ENCODE data around the gene NEK4. TPM values are rescaled to one million over a fixed set of nuclear protein-coding genes. Genes with fewer than 3 reads are reported as not detected.

The NEK4 gene
- total and polyA plus RNA-seq, 4 donors: 5.8 to 39.9 (median 19.1) TPM

GRCh38 chr3:52693071-52693470 is 77.7 kb downstream of the NEK4 start:
- H3K4me3 ChIP-seq: no peak overlapping the region
- no peaks in the 10 kb centered on the region for H3K4me1 ChIP-seq (ENCODE audit: control insufficient read depth in 5 of 5, insufficient read depth in 5 of 5, low read length in 5 of 5)
- H3K27me3 ChIP-seq (ENCODE audit: control insufficient read depth in 3 of 3, insufficient read depth in 3 of 3, low read length in 2 of 3): no peaks in the 10 kb centered on the region
- ATAC-seq (ENCODE audit: insufficient read depth, low FRiP score) (no peak), DNase-seq (no peak)
- H3K27ac ChIP-seq (ENCODE audit: low read depth in 1 of 2, low read length in 1 of 2): no peak overlapping the region
- no peak overlapping the region for H3K9ac ChIP-seq (ENCODE audit: insufficient read depth in 1 of 2, low read length in 2 of 2)
- peaks cover 38 to 84% (median 73%) of the 10 kb centered on the region in 4 donors for H3K36me3 ChIP-seq (ENCODE audit: control insufficient read depth in 4 of 4, insufficient read depth in 4 of 4, low read length in 4 of 4)
- no peak for TF ChIP-seq CTCF (IDR thresholded peaks at IDR 0.05; ENCODE audit: control extremely low read depth, extremely low read depth)
- H3K9me3 ChIP-seq (ENCODE audit: control insufficient read depth in 4 of 4, insufficient read depth in 3 of 4, low read length in 3 of 4): no peaks in the 10 kb centered on the region

GRCh38 chr3:52690560-52690959 is 80.2 kb downstream of the NEK4 start:
- ATAC-seq (ENCODE audit: insufficient read depth, low FRiP score): no peak
- TF ChIP-seq CTCF (IDR thresholded peaks at IDR 0.05; ENCODE audit: control extremely low read depth, extremely low read depth): no peak
- no peak overlapping the region for H3K27ac ChIP-seq (ENCODE audit: low read depth in 1 of 2, low read length in 1 of 2)
- H3K9ac ChIP-seq (ENCODE audit: insufficient read depth in 1 of 2, low read length in 2 of 2): no peak overlapping the region
- 96 to 97% methylated on average over 2 of the region's 2 CpGs for WGBS, 2 donors
- no peaks in the 10 kb centered on the region for H3K9me3 ChIP-seq (ENCODE audit: control insufficient read depth in 4 of 4, insufficient read depth in 3 of 4, low read length in 3 of 4)
- H3K4me1 ChIP-seq (ENCODE audit: control insufficient read depth in 5 of 5, insufficient read depth in 5 of 5, low read length in 5 of 5): peaks cover 0 to 10% (median 4%) of the 10 kb centered on the region in 5 donors
- no peak overlapping the region for H3K4me3 ChIP-seq
- no peak for DNase-seq
- H3K27me3 ChIP-seq (ENCODE audit: control insufficient read depth in 3 of 3, insufficient read depth in 3 of 3, low read length in 2 of 3): no peaks in the 10 kb centered on the region
- peaks cover 34 to 73% (median 59%) of the 10 kb centered on the region in 4 donors for H3K36me3 ChIP-seq (ENCODE audit: control insufficient read depth in 4 of 4, insufficient read depth in 4 of 4, low read length in 4 of 4)

DNA sequence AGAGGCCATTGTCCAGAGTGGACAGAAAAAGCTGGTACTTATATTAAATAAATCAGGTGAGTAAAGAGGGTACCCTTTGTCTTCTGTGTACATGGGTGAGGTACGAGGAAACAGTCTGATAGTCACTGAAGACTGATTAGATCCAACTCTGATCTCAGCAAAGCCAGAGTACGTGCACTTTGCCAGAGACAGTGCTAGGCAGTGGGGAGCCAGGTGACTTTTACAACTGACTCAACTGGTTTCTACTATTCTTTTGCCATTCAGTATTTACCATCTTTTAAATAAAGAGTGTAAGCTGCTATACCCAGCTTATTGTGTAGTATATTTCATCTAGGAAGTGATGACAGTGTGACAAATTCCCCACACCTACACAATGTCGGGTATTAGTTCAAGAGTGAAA is 81.6 kb downstream of the NEK4 start:
- no peaks in the 10 kb centered on the region for H3K27me3 ChIP-seq (ENCODE audit: control insufficient read depth in 3 of 3, insufficient read depth in 3 of 3, low read length in 2 of 3)
- no peak for ATAC-seq (ENCODE audit: insufficient read depth, low FRiP score)

More for the DNA sequence above, 81.6 kb downstream of the NEK4 start:
- WGBS, 2 donors: 88 to 93% methylated on average over 3 of the region's 3 CpGs
- H3K4me3 ChIP-seq: no peak overlapping the region
- H3K4me1 ChIP-seq (ENCODE audit: control insufficient read depth in 5 of 5, insufficient read depth in 5 of 5, low read length in 5 of 5): peaks cover 2 to 17% (median 4%) of the 10 kb centered on the region in 5 donors
- no peak for DNase-seq
- peaks cover 30 to 61% (median 47%) of the 10 kb centered on the region in 4 donors for H3K36me3 ChIP-seq (ENCODE audit: control insufficient read depth in 4 of 4, insufficient read depth in 4 of 4, low read length in 4 of 4)
- TF ChIP-seq CTCF (IDR thresholded peaks at IDR 0.05; ENCODE audit: control extremely low read depth, extremely low read depth): no peak
- no peak overlapping the region for H3K9ac ChIP-seq (ENCODE audit: insufficient read depth in 1 of 2, low read length in 2 of 2)
- H3K27ac ChIP-seq (ENCODE audit: low read depth in 1 of 2, low read length in 1 of 2): no peak overlapping the region
- H3K9me3 ChIP-seq (ENCODE audit: control insufficient read depth in 4 of 4, insufficient read depth in 3 of 4, low read length in 3 of 4): no peaks in the 10 kb centered on the region

Data from lung (tissue), 12 donors.